Occipital lobe (tissue), 2 donors: ENCODE data around the gene MS4A8. TPM values are rescaled to one million over a fixed set of nuclear protein-coding genes. Genes with fewer than 3 reads are reported as not detected.

Experiments
- DNase-seq: peaks from one replicate; lab custom pipeline; 2025; lab: John Stamatoyannopoulos, UW
- total RNA-seq: library from RNA; depleted of rRNA; stranded (reverse); fragments of >200 nt; gene quantifications from one replicate; pipeline ENCODE4 v1.2.3, GENCODE V29; 2014

The MS4A8 gene
- total RNA-seq, 1 donor from 2014 or later = not detected

- no peak for DNase-seq
Observed at GRCh38 chr11:60763692-60764369, 64.4 kb downstream of the MS4A8 start.

- no peak for DNase-seq
Observed at GRCh38 chr11:60764879-60765278, 65.5 kb downstream of the MS4A8 start.

- no peak for DNase-seq
Observed at GRCh38 chr11:60765355-60765754, 65.9 kb downstream of the MS4A8 start.

Other genes starting within 250 kb of the MS4A8 start
- not detected for gene MS4A1, start 243.8 kb upstream of the MS4A8 start, total RNA-seq
- gene MS4A12, start 206.8 kb upstream of the MS4A8 start, total RNA-seq = not detected
- not detected for gene MS4A13, start 184.2 kb upstream of the MS4A8 start, total RNA-seq
- gene MS4A18, start 25.1 kb downstream of the MS4A8 start, total RNA-seq = not detected
- not detected for gene MS4A15, start 57.3 kb downstream of the MS4A8 start, total RNA-seq
- gene MS4A10, start 85.7 kb downstream of the MS4A8 start, total RNA-seq = not detected
- gene CCDC86, start 142.5 kb downstream of the MS4A8 start, total RNA-seq = 2.5 TPM
- gene PTGDR2, start 156.3 kb downstream of the MS4A8 start, total RNA-seq = 1.6 TPM
- not detected for gene ZP1, start 167.9 kb downstream of the MS4A8 start, total RNA-seq
- gene PRPF19, start 207.0 kb downstream of the MS4A8 start, total RNA-seq = 42.3 TPM
- 8.3 TPM for gene TMEM109, start 214.5 kb downstream of the MS4A8 start, total RNA-seq
- 104 TPM for gene TMEM132A, start 224.8 kb downstream of the MS4A8 start, total RNA-seq